ENCODE data around the gene NGDN. TPM values are rescaled to one million over a fixed set of nuclear protein-coding genes. Genes with fewer than 3 reads are reported as not detected.
"Not testable (repeated sequence)": the region's sequence is repeated elsewhere in the genome, so short reads cannot be mapped to it uniquely, and the experiment has no call there.

NGDN gene
- total and polyA plus RNA-seq, 4 experiments from 2014 or later, result 60.7 to 95.1 (median 62.2) TPM

DNA sequence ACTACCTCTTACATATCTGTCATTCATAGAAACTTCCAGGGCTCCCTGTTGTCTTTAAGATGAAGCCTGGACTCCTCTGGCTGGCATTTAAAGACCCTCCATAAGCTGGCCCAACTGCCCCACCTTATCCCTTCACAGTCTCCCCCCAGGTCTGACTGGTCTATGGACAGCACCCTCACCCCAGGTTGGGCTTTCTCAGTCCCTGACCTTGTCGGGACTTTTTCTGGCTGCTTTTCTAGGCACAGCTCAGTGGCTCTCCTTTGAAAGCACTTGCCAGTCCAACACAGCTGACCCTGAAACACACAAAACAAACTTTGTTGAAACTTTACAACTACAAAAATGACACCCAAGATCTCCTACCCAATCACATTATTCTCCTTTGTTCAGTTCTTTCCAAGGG is 20.2 kb upstream of the NGDN start:
- H3K9me3 Mint-ChIP-seq, result no peaks in the 10 kb centered on the region
- no peaks in the 10 kb centered on the region for H3K36me3 Mint-ChIP-seq
- Histone ChIP-seq H3K36me3 (ENCODE audit: insufficient read depth, low read length) (no peaks in the 10 kb centered on the region), H3K9me3 (ENCODE audit: control insufficient read depth in 1 of 2, low read length in 2 of 2) (no peaks in the 10 kb centered on the region), H3K4me3 (ENCODE audit: low read length in 2 of 2) (no peak overlapping the region), H3K27ac (ENCODE audit: low read depth, low read length) (no peak overlapping the region), H3K4me1 (ENCODE audit: insufficient read depth, low read length) (no peaks in the 10 kb centered on the region), H3K27me3 (ENCODE audit: insufficient read depth, low read length) (peaks cover 3% of the 10 kb centered on the region)
- ChIA-PET CTCF (ENCODE audit: partially characterized antibody) (no interaction called here), POLR2A (ENCODE audit: partially characterized antibody) (no interaction called here)
- intact Hi-C loops (cut with micrococcal nuclease), result no loop called here
- no peaks in the 10 kb centered on the region for H3K4me1 Mint-ChIP-seq
- no peak overlapping the region for H3K4me3 Mint-ChIP-seq
- peaks cover 17 to 18% of the 10 kb centered on the region in 2 donors for H3K27me3 Mint-ChIP-seq
- H3K27ac Mint-ChIP-seq, result no peak overlapping the region
- DNase-seq, result no peak

DNA sequence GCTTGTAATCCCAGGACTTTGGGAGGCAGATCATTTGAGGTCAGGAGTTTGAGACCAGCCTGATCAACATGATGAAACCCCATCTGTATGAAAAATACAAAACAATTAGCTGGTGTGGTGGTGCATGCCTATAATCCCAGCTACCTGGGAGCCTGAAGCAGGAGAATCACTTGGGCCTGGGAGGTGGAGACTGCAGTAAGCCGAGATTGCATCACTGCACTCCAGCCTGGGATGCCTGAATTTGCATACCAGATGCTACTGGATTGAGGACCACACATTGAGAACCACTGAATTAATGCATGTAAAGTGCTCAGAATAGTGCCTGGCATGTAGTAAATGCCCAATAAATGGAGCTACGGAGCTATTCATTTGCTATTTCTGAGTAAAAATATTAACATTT is 19.1 kb upstream of the NGDN start:
- no peak for DNase-seq
- Histone ChIP-seq H3K27me3 (ENCODE audit: insufficient read depth, low read length) (peaks cover 3% of the 10 kb centered on the region), H3K27ac (ENCODE audit: low read depth, low read length) (no peak overlapping the region), H3K9me3 (ENCODE audit: control insufficient read depth in 1 of 2, low read length in 2 of 2) (no peaks in the 10 kb centered on the region), H3K36me3 (ENCODE audit: insufficient read depth, low read length) (no peaks in the 10 kb centered on the region), H3K4me3 (ENCODE audit: low read length in 2 of 2) (no peak overlapping the region), H3K4me1 (ENCODE audit: insufficient read depth, low read length) (no peaks in the 10 kb centered on the region)
- Mint-ChIP-seq H3K4me3 (no peak overlapping the region), H3K36me3 (no peaks in the 10 kb centered on the region), H3K4me1 (no peaks in the 10 kb centered on the region), H3K27ac (no peak overlapping the region), H3K27me3 (peaks cover 23 to 25% of the 10 kb centered on the region in 2 donors), H3K9me3 (no peaks in the 10 kb centered on the region)
- intact Hi-C loops (cut with micrococcal nuclease), result no loop called here
- ChIA-PET CTCF (ENCODE audit: partially characterized antibody) (no interaction called here), POLR2A (ENCODE audit: partially characterized antibody) (no interaction called here)

DNA sequence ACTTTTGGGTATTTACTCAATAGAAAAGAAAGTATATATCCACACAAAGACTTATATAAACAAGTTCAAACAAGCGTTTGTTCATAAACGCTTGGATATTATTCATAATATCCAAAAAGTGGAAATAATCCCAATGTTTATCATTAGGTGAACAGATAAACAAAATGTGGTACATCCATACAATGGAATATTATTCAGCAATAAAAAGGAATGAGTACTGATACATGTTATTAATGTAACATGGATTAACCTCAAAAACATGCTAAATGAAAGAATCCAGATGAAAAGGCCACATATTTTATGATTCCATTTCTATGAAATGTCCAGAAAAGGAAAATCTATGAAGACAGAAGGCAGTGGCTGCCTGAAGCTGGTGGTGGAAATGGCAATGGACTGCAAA is 17.3 kb upstream of the NGDN start:
- H3K9me3 Mint-ChIP-seq, result no peaks in the 10 kb centered on the region
- no peaks in the 10 kb centered on the region for H3K4me1 ChIP-seq (ENCODE audit: insufficient read depth, low read length)
- no peaks in the 10 kb centered on the region for H3K36me3 Mint-ChIP-seq
- intact Hi-C loops (cut with micrococcal nuclease), result no loop called here
- H3K27ac ChIP-seq (ENCODE audit: low read depth, low read length), result no peak overlapping the region
- H3K4me1 Mint-ChIP-seq, result no peaks in the 10 kb centered on the region
- no peak overlapping the region for H3K27ac Mint-ChIP-seq
- no peak for DNase-seq
- H3K9me3 ChIP-seq (ENCODE audit: control insufficient read depth in 1 of 2, low read length in 2 of 2), result no peaks in the 10 kb centered on the region
- peaks cover 3% of the 10 kb centered on the region for H3K27me3 ChIP-seq (ENCODE audit: insufficient read depth, low read length)
- no peak overlapping the region for H3K4me3 ChIP-seq (ENCODE audit: low read length in 2 of 2)
- no peaks in the 10 kb centered on the region for H3K36me3 ChIP-seq (ENCODE audit: insufficient read depth, low read length)
- CTCF ChIA-PET (ENCODE audit: partially characterized antibody), result no interaction called here
- POLR2A ChIA-PET (ENCODE audit: partially characterized antibody), result no interaction called here
- peaks cover 28 to 31% of the 10 kb centered on the region in 2 donors for H3K27me3 Mint-ChIP-seq
- H3K4me3 Mint-ChIP-seq, result no peak overlapping the region

DNA sequence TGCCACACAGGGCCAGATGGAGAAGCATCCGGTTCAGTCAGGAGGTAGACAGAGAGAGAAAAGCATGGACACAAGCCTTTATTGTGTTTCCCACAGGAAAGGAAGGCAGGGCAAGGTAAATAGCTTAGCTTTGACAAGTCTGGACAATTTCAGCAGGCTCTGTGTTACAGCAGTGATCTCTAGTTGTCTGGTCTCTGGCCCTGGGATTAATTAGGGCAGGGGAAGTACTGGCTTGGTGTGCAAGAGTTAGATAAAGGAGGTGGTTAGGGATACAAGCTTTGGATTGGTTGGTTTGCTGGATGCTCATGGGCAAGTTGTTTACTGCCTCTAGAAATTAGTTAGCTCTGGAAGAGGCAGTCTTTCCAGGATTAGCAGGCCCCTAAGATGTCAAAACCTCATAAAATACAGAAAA is 15.1 kb upstream of the NGDN start:
- no peak for DNase-seq
- Histone ChIP-seq H3K27ac (ENCODE audit: low read depth, low read length) (no peak overlapping the region), H3K27me3 (ENCODE audit: insufficient read depth, low read length) (peaks cover 3% of the 10 kb centered on the region), H3K4me1 (ENCODE audit: insufficient read depth, low read length) (no peaks in the 10 kb centered on the region), H3K9me3 (ENCODE audit: control insufficient read depth in 1 of 2, low read length in 2 of 2) (no peaks in the 10 kb centered on the region), H3K4me3 (ENCODE audit: low read length in 2 of 2) (no peak overlapping the region), H3K36me3 (ENCODE audit: insufficient read depth, low read length) (no peaks in the 10 kb centered on the region)
- no peaks in the 10 kb centered on the region for H3K9me3 Mint-ChIP-seq
- no peak overlapping the region for H3K27ac Mint-ChIP-seq
- ChIA-PET CTCF (ENCODE audit: partially characterized antibody) (no interaction called here), POLR2A (ENCODE audit: partially characterized antibody) (no interaction called here)
- H3K36me3 Mint-ChIP-seq, result no peaks in the 10 kb centered on the region
- H3K4me3 Mint-ChIP-seq, result no peak overlapping the region
- intact Hi-C loops (cut with micrococcal nuclease), result no loop called here
- no peaks in the 10 kb centered on the region for H3K4me1 Mint-ChIP-seq
- H3K27me3 Mint-ChIP-seq, result peaks cover 27 to 33% of the 10 kb centered on the region in 2 donors

DNA sequence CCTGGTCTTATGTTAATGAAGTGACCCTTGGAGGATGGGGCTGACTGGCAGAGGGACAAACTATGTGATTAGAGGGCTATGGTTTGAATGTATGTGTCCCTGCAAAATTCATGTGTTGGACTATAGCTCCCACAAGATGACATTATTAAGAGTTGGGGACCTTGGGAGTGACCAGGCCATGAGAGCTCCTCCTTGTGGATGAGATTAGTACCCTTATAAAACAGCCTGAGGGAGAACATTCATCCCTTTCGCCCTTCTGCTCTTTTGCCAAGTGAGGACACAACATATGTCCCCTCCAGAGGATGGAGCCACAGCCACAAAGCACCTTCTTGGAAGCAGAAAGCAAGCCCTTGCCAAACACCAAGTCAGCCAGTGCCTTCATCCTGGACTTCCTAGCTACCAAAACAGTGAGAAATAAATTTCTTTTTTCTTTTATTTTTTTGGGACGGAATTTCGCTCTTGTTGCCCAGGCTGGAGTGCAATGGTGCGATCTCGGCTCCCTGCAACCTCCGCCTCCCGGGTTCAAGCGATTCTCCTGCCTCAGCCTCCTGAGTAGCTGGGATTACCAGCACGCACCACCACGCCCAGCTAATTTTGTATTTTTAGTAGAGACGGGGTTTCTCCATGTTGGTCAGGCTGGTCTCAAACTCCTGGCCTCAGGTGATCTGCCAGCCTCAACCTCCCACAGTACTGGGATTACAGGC is 12.5 kb upstream of the NGDN start:
- H3K36me3 Mint-ChIP-seq; H3K27ac ChIP-seq (ENCODE audit: low read depth, low read length); POLR2A ChIA-PET (ENCODE audit: partially characterized antibody); DNase-seq; H3K9me3 Mint-ChIP-seq; H3K9me3 ChIP-seq (ENCODE audit: control insufficient read depth in 1 of 2, low read length in 2 of 2); CTCF ChIA-PET (ENCODE audit: partially characterized antibody); intact Hi-C loops (cut with micrococcal nuclease); H3K36me3 ChIP-seq (ENCODE audit: insufficient read depth, low read length); H3K4me1 Mint-ChIP-seq; H3K4me3 Mint-ChIP-seq; H3K27ac Mint-ChIP-seq; H3K4me1 ChIP-seq (ENCODE audit: insufficient read depth, low read length); H3K27me3 ChIP-seq (ENCODE audit: insufficient read depth, low read length); H3K4me3 ChIP-seq (ENCODE audit: low read length in 2 of 2): not testable (repeated sequence)
- peaks cover 26 to 35% of the 10 kb centered on the region in 2 donors for H3K27me3 Mint-ChIP-seq

DNA sequence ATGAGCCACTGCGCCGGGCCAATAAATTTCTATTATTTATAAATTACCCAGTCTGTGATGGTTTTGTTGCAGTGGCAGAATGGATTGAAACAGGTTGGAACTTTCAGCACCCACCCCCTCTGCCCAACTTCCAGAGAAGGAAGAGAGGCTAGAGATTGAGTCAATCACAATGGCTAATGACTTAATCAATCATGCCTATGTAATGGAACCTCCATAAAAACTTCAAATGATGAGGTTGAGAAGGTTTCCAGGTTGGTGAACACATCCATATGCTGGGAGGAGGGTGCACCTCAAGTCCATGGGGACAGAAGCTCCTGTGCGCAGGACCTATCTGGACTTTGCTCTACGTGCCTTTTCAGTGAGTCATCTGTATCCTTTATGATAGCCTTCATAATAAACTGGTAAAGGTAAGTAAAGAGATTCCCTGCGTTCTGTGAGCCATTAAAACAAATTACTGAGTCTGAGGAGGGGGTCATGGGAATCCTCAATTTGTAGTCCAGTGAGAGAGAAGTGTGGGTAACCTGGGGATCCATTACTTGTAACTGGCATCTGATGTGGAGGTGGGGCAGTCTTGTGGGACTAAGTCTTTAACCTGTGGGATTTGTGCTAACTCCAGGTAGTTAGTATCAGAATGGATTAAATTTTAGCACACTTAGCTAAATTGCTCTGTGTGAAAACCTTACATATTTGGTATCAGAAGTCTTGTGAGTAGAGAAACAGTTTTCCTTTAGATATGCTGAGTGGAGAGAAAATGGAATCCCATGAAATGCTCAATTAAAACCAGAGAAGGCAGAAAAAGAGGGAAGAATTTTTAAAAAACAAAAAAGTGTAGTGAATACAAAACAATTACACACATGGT is 11.7 kb upstream of the NGDN start:
- DNase-seq, result no peak
- Mint-ChIP-seq H3K27ac (no peak overlapping the region), H3K4me1 (no peaks in the 10 kb centered on the region), H3K27me3 (peaks cover 26 to 31% of the 10 kb centered on the region in 2 donors), H3K36me3 (no peaks in the 10 kb centered on the region), H3K4me3 (no peak overlapping the region), H3K9me3 (no peaks in the 10 kb centered on the region)
- Histone ChIP-seq H3K4me3 (ENCODE audit: low read length in 2 of 2) (no peak overlapping the region), H3K27me3 (ENCODE audit: insufficient read depth, low read length) (peaks cover 3% of the 10 kb centered on the region), H3K27ac (ENCODE audit: low read depth, low read length) (no peak overlapping the region), H3K36me3 (ENCODE audit: insufficient read depth, low read length) (no peaks in the 10 kb centered on the region), H3K4me1 (ENCODE audit: insufficient read depth, low read length) (no peaks in the 10 kb centered on the region), H3K9me3 (ENCODE audit: control insufficient read depth in 1 of 2, low read length in 2 of 2) (no peaks in the 10 kb centered on the region)
- CTCF ChIA-PET (ENCODE audit: partially characterized antibody), result no interaction called here
- intact Hi-C loops (cut with micrococcal nuclease), result no loop called here
- POLR2A ChIA-PET (ENCODE audit: partially characterized antibody), result no interaction called here

DNA sequence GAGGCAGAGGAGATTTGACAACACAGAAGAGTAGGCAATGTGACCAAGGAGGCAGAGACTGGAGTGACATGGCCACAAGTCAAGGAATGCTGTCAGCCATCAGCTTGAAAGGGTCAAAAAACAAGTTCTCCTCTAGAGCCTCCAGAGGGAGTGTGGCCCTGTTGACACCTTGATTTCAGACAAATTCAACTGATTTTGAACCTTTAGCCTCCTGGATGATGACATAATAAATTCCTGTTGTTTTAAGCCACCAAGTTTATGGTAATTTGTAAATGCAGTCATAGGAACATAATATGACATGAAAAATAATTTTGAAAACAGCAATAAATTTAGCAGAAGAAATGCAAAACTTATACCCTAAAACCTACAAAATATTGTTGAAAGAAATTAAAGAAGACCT is 8.5 kb upstream of the NGDN start:
- Histone ChIP-seq H3K27ac (ENCODE audit: low read depth, low read length) (no peak overlapping the region), H3K36me3 (ENCODE audit: insufficient read depth, low read length) (no peaks in the 10 kb centered on the region), H3K4me3 (ENCODE audit: low read length in 2 of 2) (no peak overlapping the region), H3K9me3 (ENCODE audit: control insufficient read depth in 1 of 2, low read length in 2 of 2) (no peaks in the 10 kb centered on the region), H3K4me1 (ENCODE audit: insufficient read depth, low read length) (no peaks in the 10 kb centered on the region), H3K27me3 (ENCODE audit: insufficient read depth, low read length) (no peaks in the 10 kb centered on the region)
- Mint-ChIP-seq H3K27ac (no peak overlapping the region), H3K4me1 (no peaks in the 10 kb centered on the region), H3K4me3 (no peak overlapping the region), H3K9me3 (no peaks in the 10 kb centered on the region), H3K27me3 (peaks cover 9 to 15% of the 10 kb centered on the region in 2 donors), H3K36me3 (no peaks in the 10 kb centered on the region)
- DNase-seq, result no peak
- POLR2A ChIA-PET (ENCODE audit: partially characterized antibody), result no interaction called here
- intact Hi-C loops (cut with micrococcal nuclease), result loop anchor here (10.0 kb wide), 2 partner anchors 654 to 984 kb away; partner anchors contain the start of genes DCAF11, NRL and SDR39U1
- CTCF ChIA-PET (ENCODE audit: partially characterized antibody), result no interaction called here
